ENCODE results near the gene PCDH9. TPM values are rescaled to one million over a fixed set of nuclear protein-coding genes. Genes with fewer than 3 reads are reported as not detected.

PCDH9 gene
- total RNA-seq, 1 donor from 2014 or later, result 20.2 TPM

DNA sequence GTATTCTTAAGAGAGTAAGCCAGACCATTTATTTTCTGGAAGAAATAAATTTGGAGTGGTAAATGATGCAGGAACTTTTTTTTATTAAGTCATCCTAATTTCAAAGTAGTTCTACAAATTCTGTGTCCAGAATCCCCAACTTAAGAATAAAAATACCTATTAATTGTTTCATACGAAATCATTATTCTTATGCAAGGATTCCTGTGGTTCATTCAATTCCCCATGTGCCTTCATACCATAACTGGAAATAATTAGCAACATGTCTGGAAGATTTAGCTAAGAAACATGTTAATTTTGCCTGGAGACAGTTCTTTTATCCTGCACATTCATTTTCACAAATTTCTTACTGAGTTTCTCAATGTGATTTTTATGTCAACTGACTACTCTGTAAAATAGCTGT lies 408.6 kb downstream of the PCDH9 start:
- H3K4me3 Mint-ChIP-seq, result no peak overlapping the region
- no peak overlapping the region for H3K27ac Mint-ChIP-seq
- H3K9me3 Mint-ChIP-seq, result no peaks in the 10 kb centered on the region
- H3K27me3 Mint-ChIP-seq, result no peaks in the 10 kb centered on the region
- no peak for DNase-seq (ENCODE audit: extremely low spot score, unreplicated experiment)
- TF ChIP-seq, protein P1, sequence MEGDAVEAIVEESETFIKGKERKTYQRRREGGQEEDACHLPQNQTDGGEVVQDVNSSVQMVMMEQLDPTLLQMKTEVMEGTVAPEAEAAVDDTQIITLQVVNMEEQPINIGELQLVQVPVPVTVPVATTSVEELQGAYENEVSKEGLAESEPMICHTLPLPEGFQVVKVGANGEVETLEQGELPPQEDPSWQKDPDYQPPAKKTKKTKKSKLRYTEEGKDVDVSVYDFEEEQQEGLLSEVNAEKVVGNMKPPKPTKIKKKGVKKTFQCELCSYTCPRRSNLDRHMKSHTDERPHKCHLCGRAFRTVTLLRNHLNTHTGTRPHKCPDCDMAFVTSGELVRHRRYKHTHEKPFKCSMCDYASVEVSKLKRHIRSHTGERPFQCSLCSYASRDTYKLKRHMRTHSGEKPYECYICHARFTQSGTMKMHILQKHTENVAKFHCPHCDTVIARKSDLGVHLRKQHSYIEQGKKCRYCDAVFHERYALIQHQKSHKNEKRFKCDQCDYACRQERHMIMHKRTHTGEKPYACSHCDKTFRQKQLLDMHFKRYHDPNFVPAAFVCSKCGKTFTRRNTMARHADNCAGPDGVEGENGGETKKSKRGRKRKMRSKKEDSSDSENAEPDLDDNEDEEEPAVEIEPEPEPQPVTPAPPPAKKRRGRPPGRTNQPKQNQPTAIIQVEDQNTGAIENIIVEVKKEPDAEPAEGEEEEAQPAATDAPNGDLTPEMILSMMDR (conservative IDR thresholded peaks at IDR 0.05), result no peak
- no peaks in the 10 kb centered on the region for H3K36me3 Mint-ChIP-seq
- H3K4me1 Mint-ChIP-seq (ENCODE audit: unreplicated experiment), result no peaks in the 10 kb centered on the region

- no peak overlapping the region for H3K27ac Mint-ChIP-seq
- H3K36me3 Mint-ChIP-seq, result no peaks in the 10 kb centered on the region
- H3K4me1 Mint-ChIP-seq (ENCODE audit: unreplicated experiment), result peaks cover 3% of the 10 kb centered on the region
- H3K4me3 Mint-ChIP-seq, result no peak overlapping the region
- no peak for DNase-seq (ENCODE audit: extremely low spot score, unreplicated experiment)
- TF ChIP-seq, protein P1 (conservative IDR thresholded peaks at IDR 0.05), result no peak
- H3K9me3 Mint-ChIP-seq, result peaks cover 5% of the 10 kb centered on the region
- H3K27me3 Mint-ChIP-seq, result no peaks in the 10 kb centered on the region
These were observed 418.7 kb downstream of the PCDH9 start for GRCh38 chr13:66811455-66811854.

- DNase-seq (ENCODE audit: extremely low spot score, unreplicated experiment), result no peak
- no peaks in the 10 kb centered on the region for H3K27me3 Mint-ChIP-seq
- peaks cover 3% of the 10 kb centered on the region for H3K4me1 Mint-ChIP-seq (ENCODE audit: unreplicated experiment)
- TF ChIP-seq, protein P1 (conservative IDR thresholded peaks at IDR 0.05), result no peak
- no peak overlapping the region for H3K4me3 Mint-ChIP-seq
- no peaks in the 10 kb centered on the region for H3K9me3 Mint-ChIP-seq
- H3K36me3 Mint-ChIP-seq, result no peaks in the 10 kb centered on the region
- no peak overlapping the region for H3K27ac Mint-ChIP-seq
These were observed 420.7 kb downstream of the PCDH9 start for GRCh38 chr13:66809485-66809884.

GRCh38 chr13:66807251-66807650 lies 422.9 kb downstream of the PCDH9 start:
- no peaks in the 10 kb centered on the region for H3K36me3 Mint-ChIP-seq
- peaks cover 16% of the 10 kb centered on the region for H3K4me1 Mint-ChIP-seq (ENCODE audit: unreplicated experiment)
- no peaks in the 10 kb centered on the region for H3K27me3 Mint-ChIP-seq
- no peaks in the 10 kb centered on the region for H3K9me3 Mint-ChIP-seq
- DNase-seq (ENCODE audit: extremely low spot score, unreplicated experiment), result no peak
- no peak overlapping the region for H3K4me3 Mint-ChIP-seq
- TF ChIP-seq, protein P1 (conservative IDR thresholded peaks at IDR 0.05), result no peak
- no peak overlapping the region for H3K27ac Mint-ChIP-seq

- no peak overlapping the region for H3K27ac Mint-ChIP-seq
- no peak overlapping the region for H3K4me3 Mint-ChIP-seq
- H3K36me3 Mint-ChIP-seq, result no peaks in the 10 kb centered on the region
- peaks cover 16% of the 10 kb centered on the region for H3K4me1 Mint-ChIP-seq (ENCODE audit: unreplicated experiment)
- TF ChIP-seq, protein P1 (conservative IDR thresholded peaks at IDR 0.05), result no peak
- no peaks in the 10 kb centered on the region for H3K9me3 Mint-ChIP-seq
- no peaks in the 10 kb centered on the region for H3K27me3 Mint-ChIP-seq
- no peak for DNase-seq (ENCODE audit: extremely low spot score, unreplicated experiment)
These were observed 424.5 kb downstream of the PCDH9 start for GRCh38 chr13:66805657-66806056.

Data from type B pancreatic cell (in vitro differentiated cells).